Measurements from ENCODE around the gene NAAA.

NAAA gene

DNA sequence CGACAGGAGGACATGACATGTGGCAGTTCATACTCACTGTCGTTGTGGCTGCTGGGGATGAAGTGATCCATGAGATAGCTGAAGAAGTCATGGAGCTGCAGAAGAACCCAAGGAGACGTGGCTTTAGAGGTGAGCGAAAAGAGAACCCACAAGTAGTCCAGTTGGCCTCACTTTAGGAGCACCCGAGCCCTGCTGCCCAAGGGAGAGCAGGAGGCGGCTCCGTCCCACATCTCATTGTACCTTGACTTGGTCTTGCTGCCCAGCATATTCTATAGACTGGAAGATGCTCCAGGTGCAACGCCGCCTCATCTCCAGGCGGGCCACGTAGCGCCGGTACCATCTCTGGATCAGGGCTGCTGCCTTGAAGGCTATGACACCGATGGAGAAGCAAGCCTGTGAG lies 49.2 kb downstream of the NAAA start:
- no peak for DNase-seq (ENCODE audit: extremely low spot score)
- ChIA-PET CTCF (interaction anchor here (1.0 to 9.1 kb wide), 2 partner anchors 14 to 44 kb away, joined by 3 to 88 read pairs; partner anchors contain the start of gene PPEF2), POLR2A (no interaction called here)
- TF ChIP-seq, protein P1, sequence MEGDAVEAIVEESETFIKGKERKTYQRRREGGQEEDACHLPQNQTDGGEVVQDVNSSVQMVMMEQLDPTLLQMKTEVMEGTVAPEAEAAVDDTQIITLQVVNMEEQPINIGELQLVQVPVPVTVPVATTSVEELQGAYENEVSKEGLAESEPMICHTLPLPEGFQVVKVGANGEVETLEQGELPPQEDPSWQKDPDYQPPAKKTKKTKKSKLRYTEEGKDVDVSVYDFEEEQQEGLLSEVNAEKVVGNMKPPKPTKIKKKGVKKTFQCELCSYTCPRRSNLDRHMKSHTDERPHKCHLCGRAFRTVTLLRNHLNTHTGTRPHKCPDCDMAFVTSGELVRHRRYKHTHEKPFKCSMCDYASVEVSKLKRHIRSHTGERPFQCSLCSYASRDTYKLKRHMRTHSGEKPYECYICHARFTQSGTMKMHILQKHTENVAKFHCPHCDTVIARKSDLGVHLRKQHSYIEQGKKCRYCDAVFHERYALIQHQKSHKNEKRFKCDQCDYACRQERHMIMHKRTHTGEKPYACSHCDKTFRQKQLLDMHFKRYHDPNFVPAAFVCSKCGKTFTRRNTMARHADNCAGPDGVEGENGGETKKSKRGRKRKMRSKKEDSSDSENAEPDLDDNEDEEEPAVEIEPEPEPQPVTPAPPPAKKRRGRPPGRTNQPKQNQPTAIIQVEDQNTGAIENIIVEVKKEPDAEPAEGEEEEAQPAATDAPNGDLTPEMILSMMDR (IDR thresholded peaks at IDR 0.05; ENCODE audit: control extremely low read depth, extremely low read depth, low read depth, missing control alignments), result no peak

DNA sequence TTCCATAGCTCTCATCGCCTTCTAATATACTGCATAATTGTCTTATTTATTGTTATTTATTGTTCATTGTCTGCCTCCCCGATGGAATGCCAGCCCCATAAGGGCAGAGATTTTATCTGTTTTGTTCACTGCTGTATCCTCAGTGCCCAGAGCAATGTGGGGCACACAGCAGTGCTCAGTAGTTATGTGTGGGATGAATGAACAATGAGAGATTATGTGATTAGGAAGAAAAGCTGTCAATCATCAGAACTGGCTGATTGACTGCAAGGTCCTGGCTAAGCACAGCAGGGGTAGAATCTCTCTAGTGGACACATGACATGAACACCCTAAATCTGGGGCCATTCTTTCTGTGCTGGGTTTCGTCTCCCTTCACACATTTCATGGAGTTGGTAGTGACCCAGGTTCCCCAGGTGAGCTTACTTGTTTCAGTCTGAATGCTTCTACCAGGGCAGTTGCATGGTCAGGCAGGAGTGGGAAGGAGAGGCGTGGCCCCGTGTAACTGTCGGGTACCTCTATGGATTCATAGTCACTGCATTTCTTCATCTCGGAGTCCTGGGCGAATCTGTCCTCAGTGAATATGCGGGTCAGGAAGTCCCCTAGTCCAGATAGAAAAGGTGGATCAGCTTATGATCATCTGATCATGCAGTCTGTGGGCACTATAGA lies 51.1 kb downstream of the NAAA start:
- CTCF ChIA-PET, result interaction anchor here (1.3 to 9.1 kb wide), 3 partner anchors 14 to 26 kb away, joined by 3 to 88 read pairs (median 4); partner anchors contain the start of gene PPEF2
- POLR2A ChIA-PET, result no interaction called here
- DNase-seq (ENCODE audit: extremely low spot score), result no peak
- TF ChIP-seq, protein P1 (IDR thresholded peaks at IDR 0.05; ENCODE audit: control extremely low read depth, extremely low read depth, low read depth, missing control alignments), result no peak

GRCh38 chr4:75886104-75886503 lies 54.7 kb downstream of the NAAA start:
- CTCF ChIA-PET, result interaction anchor here (1.6 to 2.4 kb wide), 2 partner anchors 10 to 11 kb away, joined by 4 to 11 read pairs; no protein-coding TSS in a partner anchor
- DNase-seq (ENCODE audit: extremely low spot score), result no peak

DNA sequence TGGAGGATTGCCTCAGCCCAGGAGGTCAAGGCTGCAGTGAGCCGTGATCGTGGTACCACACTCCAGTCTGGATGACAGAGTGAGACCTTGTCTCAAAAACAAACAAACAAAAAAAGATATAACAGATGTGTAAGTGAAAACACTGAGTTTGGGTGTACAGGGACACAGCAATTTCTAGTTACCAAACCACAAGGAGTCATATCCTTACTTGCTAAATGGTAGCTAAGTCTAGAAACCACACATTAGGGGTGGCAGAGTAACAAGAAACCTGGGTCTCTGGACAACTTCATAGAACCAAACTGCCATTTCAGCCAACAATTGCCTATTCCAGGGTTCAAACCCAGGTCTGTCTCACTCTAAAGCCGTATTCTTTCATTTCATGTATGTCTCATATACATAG lies 59.3 kb downstream of the NAAA start:
- TF ChIP-seq, protein P1 (IDR thresholded peaks at IDR 0.05; ENCODE audit: control extremely low read depth, extremely low read depth, low read depth, missing control alignments), result no peak
- ChIA-PET CTCF (interaction anchor here (2.1 kb wide), 1 partner anchor 14 kb away, joined by 12 read pairs; no protein-coding TSS in a partner anchor), POLR2A (no interaction called here)
- no peak for DNase-seq (ENCODE audit: extremely low spot score)

More at GRCh38 chr4:75886104-75886503, 54.7 kb downstream of the NAAA start:
- TF ChIP-seq, protein P1 (IDR thresholded peaks at IDR 0.05; ENCODE audit: control extremely low read depth, extremely low read depth, low read depth, missing control alignments), result no peak
- POLR2A ChIA-PET, result no interaction called here

DNA sequence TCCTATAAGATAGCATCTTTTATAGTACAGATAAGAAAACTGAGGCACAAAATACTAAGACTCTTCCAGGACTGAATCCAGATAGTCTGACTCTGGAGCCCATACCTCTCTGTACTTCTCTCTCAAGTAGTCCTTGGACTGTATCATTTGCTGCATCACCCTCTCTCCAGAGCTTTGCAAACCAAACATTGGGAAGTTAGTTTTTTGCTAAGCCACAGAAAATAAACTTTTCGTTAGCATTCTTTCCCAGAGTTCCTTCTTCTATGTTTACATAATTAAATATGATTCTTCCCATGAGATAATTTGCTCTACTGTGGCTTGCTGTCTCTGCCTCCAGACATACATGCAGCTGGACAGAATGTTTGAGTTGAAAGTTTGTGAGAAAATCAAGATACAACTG lies 60.5 kb downstream of the NAAA start:
- ChIA-PET POLR2A (no interaction called here), CTCF (interaction anchor here (1.5 kb wide), 1 partner anchor 27 kb away, joined by 3 read pairs; no protein-coding TSS in a partner anchor)

DNA sequence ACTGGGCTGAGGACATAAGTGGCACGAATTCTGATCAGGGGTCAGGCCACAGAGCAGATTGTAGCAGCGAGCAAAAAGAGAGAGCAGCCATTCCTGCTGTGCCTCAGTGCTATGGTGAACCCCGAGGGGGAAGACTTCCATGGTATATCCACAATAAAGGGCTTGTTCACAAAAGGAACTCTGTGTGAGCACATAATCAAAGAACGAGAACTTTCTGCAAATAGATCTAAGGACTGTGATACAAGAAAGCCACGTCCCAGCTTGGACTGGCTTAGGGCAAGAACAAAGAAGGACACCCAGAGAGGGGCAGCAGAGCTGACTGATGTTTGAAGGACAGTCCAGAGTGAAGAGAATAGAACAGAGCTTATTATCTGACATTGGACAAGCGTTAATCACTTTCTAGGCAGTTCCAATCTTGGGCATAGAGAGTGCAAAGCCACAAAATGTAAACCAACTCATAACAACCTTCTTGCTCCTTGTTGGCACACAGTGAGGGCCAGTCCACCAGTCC lies 62.5 kb downstream of the NAAA start:
- CTCF ChIA-PET, result interaction anchor here (1.0 to 1.1 kb wide), 2 partner anchors 15 to 30 kb away, joined by 3 to 4 read pairs; no protein-coding TSS in a partner anchor
- no peak for DNase-seq (ENCODE audit: extremely low spot score)
- POLR2A ChIA-PET, result no interaction called here
- TF ChIP-seq, protein P1 (IDR thresholded peaks at IDR 0.05; ENCODE audit: control extremely low read depth, extremely low read depth, low read depth, missing control alignments), result no peak

More for the DNA sequence above, 60.5 kb downstream of the NAAA start:
- no peak for DNase-seq (ENCODE audit: extremely low spot score)
- TF ChIP-seq, protein P1 (IDR thresholded peaks at IDR 0.05; ENCODE audit: control extremely low read depth, extremely low read depth, low read depth, missing control alignments), result no peak
